Left renal pelvis (tissue), 4 donors: ENCODE measurements around the gene MAP3K6. TPM values are rescaled to one million over a fixed set of nuclear protein-coding genes. Genes with fewer than 3 reads are reported as not detected.

Experiments used
- DNase-seq, 4 donors: peaks; one replicate each; pipeline ENCODE4 v3.0.0-alpha.2; 2013; ENCODE audit warnings: low read depth in 4 of 4, low spot score in 3 of 4
- polyA plus RNA-seq, 4 donors: library from polyadenylated mRNA; unstranded; fragments of 120-200 nt; gene quantifications; one replicate each; pipeline ENCODE4 v1.2.1, GENCODE V29; 2013; ENCODE audit not compliant: insufficient read length in 4 of 4

Gene MAP3K6
- polyA plus RNA-seq, 4 donors = 9.0 to 15.1 (median 9.5) TPM

DNA sequence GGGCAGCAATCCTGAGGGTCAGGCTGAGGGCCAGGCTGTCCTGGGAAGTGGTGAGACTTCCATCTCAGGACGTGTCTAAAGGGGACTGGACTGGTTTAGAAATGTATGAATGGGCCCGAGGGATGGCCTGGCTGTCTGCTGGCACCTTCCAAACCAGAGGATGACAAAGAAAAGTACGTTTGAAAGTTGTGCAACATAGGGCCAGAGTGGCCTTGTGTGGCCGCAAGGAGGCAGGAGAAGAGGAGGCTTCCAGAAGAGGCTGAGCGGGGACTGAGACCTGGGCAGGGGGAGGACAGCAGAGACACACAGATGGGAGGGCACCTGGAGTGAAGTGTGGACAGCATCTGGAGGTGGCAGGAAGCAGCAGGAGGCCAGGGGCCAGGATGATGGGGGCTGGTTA is 27.5 kb downstream of the MAP3K6 start:
- DNase-seq = no peak

DNA sequence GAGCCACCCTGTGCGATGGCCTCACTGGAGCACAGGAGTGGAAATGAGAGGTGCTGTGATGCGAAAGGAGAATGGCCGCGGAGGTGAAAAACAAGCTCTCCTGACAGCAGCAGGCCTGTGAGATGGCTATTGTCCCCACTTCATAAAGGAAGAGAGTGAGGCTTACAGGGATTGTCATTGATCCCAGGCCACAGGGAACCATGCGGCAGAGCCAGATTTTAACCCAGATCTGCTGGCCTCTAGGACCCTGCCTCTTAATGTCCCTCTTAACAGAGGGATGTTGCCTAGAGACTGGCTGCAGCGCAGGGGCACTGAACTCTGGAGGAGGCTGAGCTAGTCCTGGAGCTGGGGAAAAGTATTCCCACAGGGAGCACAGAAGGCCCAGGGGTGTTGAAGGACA is 28.0 kb downstream of the MAP3K6 start:
- DNase-seq = no peak

DNA sequence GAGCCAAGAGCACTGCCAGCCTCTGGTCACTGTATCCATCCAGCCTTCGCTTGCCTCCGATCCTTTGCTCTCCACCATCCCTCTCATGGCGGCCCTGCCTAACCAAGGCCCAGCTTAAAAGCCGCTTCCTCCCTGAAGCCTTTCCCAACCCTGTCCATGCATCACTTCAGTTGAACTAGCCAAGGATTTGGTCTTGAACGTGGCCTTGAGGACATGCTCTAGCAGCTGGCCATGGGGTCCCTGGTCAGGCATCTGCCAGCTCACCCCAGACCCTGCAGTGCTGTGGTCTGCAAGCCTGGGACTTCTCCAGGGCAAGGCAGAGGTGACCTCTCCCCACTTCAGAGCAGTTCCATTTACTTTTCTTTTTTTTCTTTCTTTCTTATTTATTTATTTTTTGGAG is 30.0 kb downstream of the MAP3K6 start:
- no peak for DNase-seq

- no peak for DNase-seq
Measured at GRCh38 chr1:27335506-27336422, 31.0 kb downstream of the MAP3K6 start.

- no peak for DNase-seq
Measured at GRCh38 chr1:27333717-27334279, 33.0 kb downstream of the MAP3K6 start.

DNA sequence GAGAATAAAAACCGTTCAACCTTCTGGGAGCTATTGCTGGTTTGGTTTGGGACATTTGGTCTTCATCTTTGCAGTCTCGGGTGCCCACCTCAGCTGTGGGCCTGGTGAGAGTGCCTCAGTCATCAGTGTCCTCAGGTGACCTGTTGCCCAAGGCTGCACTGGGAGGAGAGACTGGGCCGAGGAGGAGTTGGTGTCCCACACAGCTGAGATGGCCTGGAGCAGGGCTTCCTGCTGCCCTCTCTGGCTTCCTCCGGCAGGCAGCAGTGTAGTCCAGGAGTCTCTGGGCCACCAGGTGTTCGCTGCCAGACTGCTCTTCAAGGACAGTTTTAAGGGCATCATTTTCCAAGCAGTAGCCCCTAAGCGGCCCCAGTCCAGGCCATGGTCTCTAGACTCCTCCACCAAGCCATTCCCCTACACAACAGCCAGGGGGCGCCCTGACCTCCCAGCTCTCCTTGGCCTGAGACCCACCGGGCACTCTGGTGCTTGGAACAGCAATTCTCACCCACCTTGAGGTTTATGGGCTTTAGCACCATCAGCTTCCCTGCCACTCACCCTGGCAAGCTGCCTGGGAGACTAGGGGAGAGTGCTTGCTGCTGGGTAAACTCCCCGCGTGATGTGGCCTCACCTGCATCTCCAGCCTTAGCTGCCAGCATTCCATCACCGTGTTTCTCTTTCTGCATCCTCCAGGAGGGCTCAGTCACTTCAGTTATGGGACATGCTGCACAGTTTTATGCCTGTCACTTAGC is 34.1 kb downstream of the MAP3K6 start:
- no peak for DNase-seq

GRCh38 chr1:27331922-27332321 is 34.8 kb downstream of the MAP3K6 start:
- no peak for DNase-seq

- no peak for DNase-seq
Measured at GRCh38 chr1:27331426-27331825, 35.3 kb downstream of the MAP3K6 start.

DNA sequence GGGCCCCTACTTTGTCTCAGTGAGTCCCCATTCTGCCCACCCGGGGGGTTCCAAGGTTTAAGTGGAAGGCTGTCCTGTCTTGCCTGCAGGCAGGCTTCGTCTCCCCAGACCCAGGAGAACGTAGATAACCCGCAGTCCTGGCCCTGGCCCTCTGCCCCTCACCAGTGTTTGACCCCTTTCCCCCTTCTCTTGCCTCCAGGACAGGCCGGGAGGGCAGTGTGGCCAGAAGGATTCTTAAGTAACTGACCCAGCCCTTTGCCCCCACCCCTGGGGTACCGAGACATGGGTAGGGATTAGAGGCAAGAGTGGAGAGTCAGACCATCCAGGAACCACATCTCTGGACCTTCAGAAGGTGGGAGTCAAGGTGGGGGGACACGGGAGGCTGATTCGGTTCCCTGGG is 36.0 kb downstream of the MAP3K6 start:
- DNase-seq = no peak

GRCh38 chr1:27327964-27328363 is 38.8 kb downstream of the MAP3K6 start:
- no peak for DNase-seq

GRCh38 chr1:27325286-27325685 is 41.5 kb downstream of the MAP3K6 start:
- DNase-seq = no peak

GRCh38 chr1:27322569-27323240 is 44.1 kb downstream of the MAP3K6 start:
- no peak for DNase-seq

DNA sequence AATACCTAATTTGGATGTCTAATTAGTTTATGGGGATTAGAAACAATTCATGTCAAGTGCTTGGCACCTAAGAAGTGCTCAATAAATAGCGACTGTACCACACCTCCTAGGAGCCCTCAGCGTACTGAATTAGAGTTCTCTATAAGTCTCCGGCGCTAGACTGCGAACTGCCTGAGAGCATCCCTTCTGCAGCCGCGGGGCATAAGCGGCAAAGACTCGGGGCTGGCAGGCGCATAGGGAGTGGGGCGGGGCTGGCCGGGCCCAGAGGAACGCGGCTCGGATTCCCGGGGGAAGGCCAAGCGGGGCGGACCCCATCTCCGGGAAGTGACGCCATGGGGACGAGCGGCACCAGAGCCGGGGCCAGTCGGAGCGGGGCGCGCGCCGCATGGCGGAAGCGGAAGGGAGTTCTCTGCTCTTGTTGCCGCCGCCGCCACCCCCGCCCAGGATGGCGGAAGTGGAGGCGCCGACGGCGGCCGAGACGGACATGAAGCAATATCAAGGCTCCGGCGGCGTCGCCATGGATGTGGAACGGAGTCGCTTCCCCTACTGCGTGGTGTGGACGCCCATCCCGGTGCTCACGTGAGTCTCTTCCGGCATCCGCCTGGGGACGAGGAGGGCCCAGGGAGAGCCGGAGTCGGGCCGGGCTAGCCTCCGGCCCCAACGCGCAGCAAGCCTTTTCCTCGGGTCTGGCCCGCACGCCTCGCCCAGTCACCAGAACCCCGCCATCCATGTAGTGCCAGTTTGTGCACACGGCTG is 44.8 kb downstream of the MAP3K6 start, which contains the start of gene TMEM222:
TMEM222 (plus strand) TSS at position 351 of the 756 bp plus-strand sequence; CDS start at position 386, 35 bp downstream.
- DNase-seq = peak; percentile 83 to 90 (median 88)

DNA sequence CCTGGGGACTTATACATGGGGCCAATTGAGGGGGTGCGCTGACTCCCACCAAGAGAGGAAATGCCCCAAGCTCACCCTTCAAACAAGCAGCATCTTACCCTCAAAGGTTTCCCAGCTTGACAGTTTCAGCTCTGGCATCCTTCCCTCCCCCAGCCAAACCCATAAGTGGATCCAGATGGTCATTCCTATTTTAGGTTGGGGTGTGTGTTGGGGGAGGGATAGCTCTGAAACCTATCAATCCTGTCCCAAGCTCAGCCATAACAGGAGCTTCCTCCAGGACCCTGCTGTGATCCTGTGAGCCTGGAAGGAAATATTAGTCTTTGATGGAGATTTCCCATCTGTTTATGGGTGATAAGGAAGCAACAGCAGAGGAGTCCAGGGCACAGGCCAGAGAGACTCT is 48.2 kb downstream of the MAP3K6 start:
- DNase-seq = no peak

- no peak for DNase-seq
Measured at GRCh38 chr1:27318136-27318535, 48.6 kb downstream of the MAP3K6 start.

- DNase-seq = no peak
Measured at GRCh38 chr1:27316860-27317259, 49.9 kb downstream of the MAP3K6 start.

DNA sequence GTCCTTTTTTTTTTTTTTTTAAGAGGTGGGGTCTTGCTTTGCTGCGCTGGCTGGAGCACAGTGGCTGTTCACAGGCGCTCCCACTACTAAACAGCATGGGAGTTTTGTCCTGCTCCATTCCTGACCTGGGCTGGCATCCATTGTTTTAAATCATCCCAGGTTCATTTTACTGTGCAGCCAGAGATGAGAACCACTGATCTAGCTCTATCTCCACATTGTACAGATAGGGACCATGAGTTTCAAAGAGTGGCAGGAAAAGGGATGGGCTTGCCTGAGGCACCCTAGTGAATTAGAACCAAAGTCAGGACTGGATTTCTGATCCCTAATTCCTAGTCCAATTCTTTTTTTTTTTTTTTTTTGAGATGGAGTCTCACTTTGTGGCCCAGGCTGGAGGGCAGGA is 52.0 kb downstream of the MAP3K6 start:
- no peak for DNase-seq

- DNase-seq = no peak
Measured at GRCh38 chr1:27314169-27314568, 52.6 kb downstream of the MAP3K6 start.

GRCh38 chr1:27307874-27308598 is 58.7 kb downstream of the MAP3K6 start:
- DNase-seq = no peak
